ENCODE results near the gene TLE1.
A peak's percentile ranks its signal among the peaks of the same experiment; 100 is the strongest.
"Not testable (repeated sequence)": the region's sequence is repeated elsewhere in the genome, so short reads cannot be mapped to it uniquely, and the experiment has no call there.

The TLE1 gene

GRCh38 chr9:81597419-81598122 lies 91.8 kb downstream of the TLE1 start:
- peaks cover 64% of the 10 kb centered on the region for H3K4me1 ChIP-seq (ENCODE audit: insufficient read depth, low read length)
- H3K4me3 ChIP-seq (ENCODE audit: low read length) = no peak overlapping the region
- H3K36me3 ChIP-seq (ENCODE audit: insufficient read depth, low read length) = peaks cover 54% of the 10 kb centered on the region
- H3K9ac ChIP-seq (ENCODE audit: low read depth, low read length) = no peak overlapping the region
- no peaks in the 10 kb centered on the region for H3K27me3 ChIP-seq (ENCODE audit: insufficient read depth, low read length)
- H3K9me3 ChIP-seq (ENCODE audit: insufficient read depth, low read depth, low read length) = no peaks in the 10 kb centered on the region
- peak overlapping the region; percentile 78; the same call in 1 of the 2 replicates for H3K27ac ChIP-seq (ENCODE audit: low read depth, low read length)
- 76% methylated on average over 12 of the region's 12 CpGs for WGBS

- Histone ChIP-seq H3K9ac (ENCODE audit: low read depth, low read length) (no peak overlapping the region), H3K4me3 (ENCODE audit: low read length) (no peak overlapping the region), H3K36me3 (ENCODE audit: insufficient read depth, low read length) (peaks cover 51% of the 10 kb centered on the region), H3K27me3 (ENCODE audit: insufficient read depth, low read length) (no peaks in the 10 kb centered on the region), H3K9me3 (ENCODE audit: insufficient read depth, low read depth, low read length) (no peaks in the 10 kb centered on the region), H3K27ac (ENCODE audit: low read depth, low read length) (peak overlapping the region; percentile 78), H3K4me1 (ENCODE audit: insufficient read depth, low read length) (peaks cover 59% of the 10 kb centered on the region)
- 41% methylated on average over 13 of the region's 13 CpGs for WGBS
These were observed 92.5 kb downstream of the TLE1 start for GRCh38 chr9:81596679-81597418.

DNA sequence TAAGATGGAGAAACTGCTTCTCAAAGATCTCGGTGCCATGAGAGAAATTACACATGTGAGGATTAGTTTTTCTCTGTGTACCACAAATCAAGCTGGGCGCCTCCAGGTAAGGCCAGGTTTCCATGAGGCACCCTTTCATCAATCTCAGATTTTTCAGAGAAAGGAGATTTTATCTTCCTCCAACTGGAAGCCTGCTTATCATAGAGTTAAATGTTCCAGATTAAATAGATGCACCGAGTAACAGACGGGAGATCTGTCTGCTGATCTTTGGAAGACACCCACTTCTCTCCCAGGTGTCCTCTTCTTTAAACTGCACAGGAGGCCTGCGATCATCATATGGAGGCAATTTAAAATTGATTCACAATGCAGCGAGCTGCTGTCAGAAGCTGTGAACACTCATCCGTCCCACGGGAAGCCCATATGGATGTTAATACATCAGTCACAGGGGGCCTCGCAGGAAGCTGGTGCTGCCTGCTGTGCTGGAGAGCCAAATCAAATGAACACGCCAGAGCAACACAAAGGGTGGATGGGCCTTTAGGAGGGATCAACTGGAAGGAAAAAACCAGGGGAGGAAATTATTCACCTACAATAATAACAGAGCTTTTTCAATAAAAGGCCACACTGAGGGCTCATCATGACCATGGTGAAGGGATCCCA lies 93.3 kb downstream of the TLE1 start:
- H3K4me3 ChIP-seq (ENCODE audit: low read length) = no peak overlapping the region
- H3K4me1 ChIP-seq (ENCODE audit: insufficient read depth, low read length) = peaks cover 50% of the 10 kb centered on the region
- H3K9ac ChIP-seq (ENCODE audit: low read depth, low read length) = no peak overlapping the region
- WGBS = 21% methylated on average over 10 of the region's 10 CpGs
- H3K9me3 ChIP-seq (ENCODE audit: insufficient read depth, low read depth, low read length) = no peaks in the 10 kb centered on the region
- H3K36me3 ChIP-seq (ENCODE audit: insufficient read depth, low read length) = peaks cover 56% of the 10 kb centered on the region
- peak overlapping the region; percentile 78; the same call in 1 of the 2 replicates for H3K27ac ChIP-seq (ENCODE audit: low read depth, low read length)
- H3K27me3 ChIP-seq (ENCODE audit: insufficient read depth, low read length) = no peaks in the 10 kb centered on the region

GRCh38 chr9:81595293-81595692 lies 94.1 kb downstream of the TLE1 start:
- H3K9ac ChIP-seq (ENCODE audit: low read depth, low read length); H3K4me3 ChIP-seq (ENCODE audit: low read length); H3K27me3 ChIP-seq (ENCODE audit: insufficient read depth, low read length); H3K27ac ChIP-seq (ENCODE audit: low read depth, low read length); H3K9me3 ChIP-seq (ENCODE audit: insufficient read depth, low read depth, low read length): not testable (repeated sequence)
- Histone ChIP-seq H3K4me1 (ENCODE audit: insufficient read depth, low read length) (peaks cover 43% of the 10 kb centered on the region), H3K36me3 (ENCODE audit: insufficient read depth, low read length) (peaks cover 57% of the 10 kb centered on the region)
- 94% methylated on average over 10 of the region's 10 CpGs for WGBS

DNA sequence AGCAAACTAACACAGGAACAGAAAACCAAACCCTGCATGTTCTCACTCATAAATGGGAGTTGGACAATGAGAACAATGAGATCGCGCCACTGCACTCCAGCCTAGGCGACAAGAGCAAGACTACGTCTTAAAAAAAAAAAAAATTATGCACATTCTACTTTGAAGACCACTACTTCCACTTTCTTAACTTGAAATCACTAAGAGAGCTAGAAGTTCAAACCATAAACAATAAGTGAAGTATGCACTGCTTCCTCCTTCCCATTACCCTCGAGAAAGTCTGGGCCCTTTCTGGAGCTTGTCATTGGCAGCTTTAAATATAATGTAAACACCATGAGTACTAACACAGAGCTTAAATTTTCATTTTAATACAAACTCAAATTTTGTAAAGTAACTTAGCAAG lies 94.9 kb downstream of the TLE1 start:
- WGBS = 95% methylated on average over 5 of the region's 5 CpGs
- Histone ChIP-seq H3K36me3 (ENCODE audit: insufficient read depth, low read length) (peaks cover 59% of the 10 kb centered on the region), H3K27me3 (ENCODE audit: insufficient read depth, low read length) (no peaks in the 10 kb centered on the region), H3K9ac (ENCODE audit: low read depth, low read length) (no peak overlapping the region), H3K27ac (ENCODE audit: low read depth, low read length) (no peak overlapping the region), H3K4me1 (ENCODE audit: insufficient read depth, low read length) (peaks cover 34% of the 10 kb centered on the region), H3K9me3 (ENCODE audit: insufficient read depth, low read depth, low read length) (no peaks in the 10 kb centered on the region), H3K4me3 (ENCODE audit: low read length) (no peak overlapping the region)

GRCh38 chr9:81592887-81593266 lies 96.5 kb downstream of the TLE1 start:
- Histone ChIP-seq H3K9ac (ENCODE audit: low read depth, low read length) (no peak overlapping the region), H3K4me1 (ENCODE audit: insufficient read depth, low read length) (peaks cover 24% of the 10 kb centered on the region), H3K27me3 (ENCODE audit: insufficient read depth, low read length) (no peaks in the 10 kb centered on the region), H3K9me3 (ENCODE audit: insufficient read depth, low read depth, low read length) (no peaks in the 10 kb centered on the region), H3K36me3 (ENCODE audit: insufficient read depth, low read length) (peaks cover 67% of the 10 kb centered on the region), H3K4me3 (ENCODE audit: low read length) (no peak overlapping the region), H3K27ac (ENCODE audit: low read depth, low read length) (no peak overlapping the region; the same call in 1 of the 2 replicates)
- WGBS = 95% methylated on average over 15 of the region's 15 CpGs

DNA sequence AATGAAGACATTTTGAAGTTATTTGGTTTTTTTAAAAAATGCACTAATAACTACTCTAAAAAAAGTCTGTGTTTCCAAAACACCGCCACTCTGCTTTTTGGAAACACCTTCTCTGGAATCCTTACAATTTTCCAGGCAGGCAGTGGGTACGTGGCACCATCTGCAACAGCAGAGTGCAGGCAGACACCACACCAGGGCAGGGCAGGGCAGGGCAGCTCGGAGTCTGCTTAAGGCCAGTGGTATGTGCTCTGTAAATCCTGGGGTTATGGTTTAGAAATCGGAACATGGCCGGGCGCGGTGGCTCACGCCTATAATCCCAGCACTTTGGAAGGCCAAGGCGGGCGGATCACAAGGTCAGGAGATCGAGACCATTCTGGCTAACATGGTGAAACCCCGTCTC lies 97.6 kb downstream of the TLE1 start:
- no peak overlapping the region for H3K27ac ChIP-seq (ENCODE audit: low read depth, low read length)
- H3K4me3 ChIP-seq (ENCODE audit: low read length) = no peak overlapping the region
- no peak overlapping the region for H3K9ac ChIP-seq (ENCODE audit: low read depth, low read length)
- peaks cover 13% of the 10 kb centered on the region for H3K4me1 ChIP-seq (ENCODE audit: insufficient read depth, low read length)
- no peaks in the 10 kb centered on the region for H3K27me3 ChIP-seq (ENCODE audit: insufficient read depth, low read length)
- H3K36me3 ChIP-seq (ENCODE audit: insufficient read depth, low read length) = peaks cover 78% of the 10 kb centered on the region
- 92% methylated on average over 12 of the region's 12 CpGs for WGBS
- H3K9me3 ChIP-seq (ENCODE audit: insufficient read depth, low read depth, low read length) = no peaks in the 10 kb centered on the region

- Histone ChIP-seq H3K9ac (ENCODE audit: low read depth, low read length) (no peak overlapping the region), H3K4me1 (ENCODE audit: insufficient read depth, low read length) (peaks cover 5% of the 10 kb centered on the region), H3K27ac (ENCODE audit: low read depth, low read length) (no peak overlapping the region), H3K9me3 (ENCODE audit: insufficient read depth, low read depth, low read length) (no peaks in the 10 kb centered on the region), H3K27me3 (ENCODE audit: insufficient read depth, low read length) (no peaks in the 10 kb centered on the region), H3K36me3 (ENCODE audit: insufficient read depth, low read length) (peaks cover 87% of the 10 kb centered on the region), H3K4me3 (ENCODE audit: low read length) (no peak overlapping the region)
- WGBS = 98% methylated on average over 16 of the region's 16 CpGs
These were observed 98.7 kb downstream of the TLE1 start for GRCh38 chr9:81590688-81591087.

DNA sequence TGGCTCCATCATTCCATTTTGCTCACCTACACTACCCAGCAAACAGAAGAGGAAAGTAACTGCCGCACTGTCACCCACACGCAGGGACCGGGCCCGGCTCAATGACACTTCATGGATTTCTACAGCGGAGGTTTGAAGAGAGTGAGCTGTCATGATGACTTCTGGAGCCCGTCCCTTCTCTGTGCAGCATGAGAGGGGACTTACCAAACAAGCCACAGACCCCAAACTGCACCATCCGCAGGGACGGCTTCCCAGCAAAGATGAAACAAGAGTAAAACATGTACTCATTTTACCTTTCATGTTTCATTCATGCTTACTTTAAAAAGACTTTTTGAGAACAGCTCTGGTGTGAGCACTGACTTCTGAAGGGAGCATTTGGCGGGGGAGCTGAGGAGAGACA lies 99.5 kb downstream of the TLE1 start:
- no peak overlapping the region for H3K9ac ChIP-seq (ENCODE audit: low read depth, low read length)
- H3K36me3 ChIP-seq (ENCODE audit: insufficient read depth, low read length) = peaks cover 91% of the 10 kb centered on the region
- H3K27ac ChIP-seq (ENCODE audit: low read depth, low read length) = no peak overlapping the region
- WGBS = 95% methylated on average over 9 of the region's 9 CpGs
- no peaks in the 10 kb centered on the region for H3K27me3 ChIP-seq (ENCODE audit: insufficient read depth, low read length)
- no peak overlapping the region for H3K4me3 ChIP-seq (ENCODE audit: low read length)
- no peaks in the 10 kb centered on the region for H3K9me3 ChIP-seq (ENCODE audit: insufficient read depth, low read depth, low read length)
- no peaks in the 10 kb centered on the region for H3K4me1 ChIP-seq (ENCODE audit: insufficient read depth, low read length)

GRCh38 chr9:81589392-81589791 lies 100.0 kb downstream of the TLE1 start:
- Histone ChIP-seq H3K4me1 (ENCODE audit: insufficient read depth, low read length) (no peaks in the 10 kb centered on the region), H3K9me3 (ENCODE audit: insufficient read depth, low read depth, low read length) (no peaks in the 10 kb centered on the region), H3K36me3 (ENCODE audit: insufficient read depth, low read length) (peaks cover 91% of the 10 kb centered on the region), H3K27ac (ENCODE audit: low read depth, low read length) (no peak overlapping the region), H3K4me3 (ENCODE audit: low read length) (no peak overlapping the region), H3K9ac (ENCODE audit: low read depth, low read length) (no peak overlapping the region), H3K27me3 (ENCODE audit: insufficient read depth, low read length) (no peaks in the 10 kb centered on the region)
- 83% methylated on average over 5 of the region's 5 CpGs for WGBS

DNA sequence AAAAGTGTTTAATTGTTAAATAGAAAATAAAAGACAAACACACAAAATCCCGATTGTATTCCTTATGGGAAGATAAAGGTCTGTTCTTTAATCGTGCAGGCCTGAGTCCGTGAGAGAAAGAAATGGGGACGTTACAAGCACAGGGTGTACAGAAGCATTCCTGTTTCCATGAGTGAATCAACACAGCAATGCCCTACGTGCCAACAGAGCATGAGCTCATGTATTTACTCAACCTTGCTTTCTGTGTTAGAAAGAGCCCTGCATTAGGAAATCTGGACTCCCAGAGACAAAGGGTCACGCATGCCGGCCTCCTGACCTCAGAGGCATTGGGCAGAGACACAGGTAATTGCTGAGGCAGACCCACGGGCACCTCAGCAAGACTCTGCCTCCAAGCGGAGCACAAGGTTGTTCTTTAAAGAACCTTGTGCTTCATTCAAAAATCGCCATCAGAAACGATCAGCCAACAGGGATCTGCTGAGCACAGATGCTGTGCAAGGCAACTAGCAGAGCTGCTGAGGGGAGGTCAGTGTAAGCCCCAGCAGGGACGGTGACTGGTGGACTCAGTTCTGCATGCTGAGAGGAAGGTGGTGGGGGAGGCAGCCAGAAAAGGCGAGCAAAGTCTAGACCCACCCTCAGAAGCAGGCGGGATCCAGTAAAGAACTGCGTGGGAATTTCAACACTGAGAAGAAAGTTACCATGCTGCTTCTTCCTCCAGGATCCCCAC lies 101.0 kb downstream of the TLE1 start:
- Histone ChIP-seq H3K36me3 (ENCODE audit: insufficient read depth, low read length) (peaks cover 96% of the 10 kb centered on the region), H3K9me3 (ENCODE audit: insufficient read depth, low read depth, low read length) (no peaks in the 10 kb centered on the region), H3K4me1 (ENCODE audit: insufficient read depth, low read length) (no peaks in the 10 kb centered on the region), H3K27me3 (ENCODE audit: insufficient read depth, low read length) (no peaks in the 10 kb centered on the region), H3K27ac (ENCODE audit: low read depth, low read length) (no peak overlapping the region), H3K4me3 (ENCODE audit: low read length) (no peak overlapping the region), H3K9ac (ENCODE audit: low read depth, low read length) (no peak overlapping the region)
- WGBS = 90% methylated on average over 15 of the region's 15 CpGs

All from HUES64 (cell line).